Forelimb muscle (tissue), 1 donor: ENCODE results near the gene PDZK1IP1. TPM values are rescaled to one million over a fixed set of nuclear protein-coding genes. Genes with fewer than 3 reads are reported as not detected.
"Not testable (repeated sequence)": the region's sequence is repeated elsewhere in the genome, so short reads cannot be mapped to it uniquely, and the experiment has no call there.

ENCODE experiments used
- DNase-seq: peaks from one replicate; pipeline ENCODE4 v3.0.0-alpha.2; 2013; ENCODE audit warnings: low read depth
- polyA plus RNA-seq: library from polyadenylated mRNA; unstranded; fragments of 120-200 nt; gene quantifications from one replicate; pipeline ENCODE4 v1.2.1, GENCODE V29; 2013; ENCODE audit not compliant: insufficient read length

The PDZK1IP1 gene
- polyA plus RNA-seq, 1 donor = not detected

GRCh38 chr1:47181095-47181954 lies 8.5 kb downstream of the PDZK1IP1 start:
- DNase-seq = no peak

- DNase-seq = no peak
These were observed 9.2 kb downstream of the PDZK1IP1 start for GRCh38 chr1:47180603-47181094.

DNA sequence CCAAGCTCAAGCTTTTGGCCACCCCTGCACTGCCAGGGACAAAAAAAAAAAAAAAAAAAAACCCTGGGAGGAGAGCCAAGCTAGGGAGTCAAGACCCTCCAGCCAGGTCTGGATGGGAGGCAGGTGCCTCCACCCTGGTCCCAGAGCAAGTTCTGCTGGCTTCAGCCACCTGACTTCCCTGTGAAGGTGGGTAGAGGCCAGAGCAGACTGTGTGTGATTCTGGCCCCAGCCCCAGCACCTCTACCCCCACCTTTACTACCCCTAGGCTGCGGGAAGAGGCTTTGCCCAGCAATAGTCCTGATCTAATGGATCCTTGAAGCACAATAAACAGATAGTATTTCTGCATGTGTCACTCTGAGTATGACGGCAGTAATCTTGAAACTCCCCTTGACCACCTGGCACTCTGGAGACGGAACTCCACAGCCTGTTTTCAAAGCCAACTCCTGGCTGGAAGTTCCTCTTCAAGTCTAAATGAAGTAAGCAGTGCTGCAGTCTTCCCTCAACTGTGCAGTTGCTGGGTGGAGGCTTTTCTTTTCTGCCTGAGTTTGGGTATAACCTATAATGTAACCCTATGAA lies 9.8 kb downstream of the PDZK1IP1 start:
- no peak for DNase-seq

GRCh38 chr1:47179017-47179987 lies 10.5 kb downstream of the PDZK1IP1 start:
- peak; percentile 77 for DNase-seq

DNA sequence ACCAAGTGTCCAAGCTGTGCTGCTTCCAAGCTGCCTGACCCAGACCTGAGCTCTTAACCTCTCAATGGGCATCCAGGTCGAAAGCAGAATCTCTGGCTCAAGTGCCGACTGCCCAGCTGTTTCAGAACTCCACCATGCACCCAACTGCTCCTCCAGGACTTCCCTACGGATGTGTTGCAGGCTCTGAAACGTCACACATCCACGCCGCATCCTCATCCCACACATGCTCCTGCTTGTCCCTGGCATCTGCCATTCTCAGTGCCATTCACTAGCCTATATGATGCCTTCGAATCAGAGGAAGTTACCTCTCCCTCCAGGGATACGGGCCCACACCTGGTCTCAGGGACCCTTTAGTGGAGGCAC lies 11.2 kb downstream of the PDZK1IP1 start:
- no peak for DNase-seq

GRCh38 chr1:47178020-47178419 lies 11.8 kb downstream of the PDZK1IP1 start:
- DNase-seq = no peak

DNA sequence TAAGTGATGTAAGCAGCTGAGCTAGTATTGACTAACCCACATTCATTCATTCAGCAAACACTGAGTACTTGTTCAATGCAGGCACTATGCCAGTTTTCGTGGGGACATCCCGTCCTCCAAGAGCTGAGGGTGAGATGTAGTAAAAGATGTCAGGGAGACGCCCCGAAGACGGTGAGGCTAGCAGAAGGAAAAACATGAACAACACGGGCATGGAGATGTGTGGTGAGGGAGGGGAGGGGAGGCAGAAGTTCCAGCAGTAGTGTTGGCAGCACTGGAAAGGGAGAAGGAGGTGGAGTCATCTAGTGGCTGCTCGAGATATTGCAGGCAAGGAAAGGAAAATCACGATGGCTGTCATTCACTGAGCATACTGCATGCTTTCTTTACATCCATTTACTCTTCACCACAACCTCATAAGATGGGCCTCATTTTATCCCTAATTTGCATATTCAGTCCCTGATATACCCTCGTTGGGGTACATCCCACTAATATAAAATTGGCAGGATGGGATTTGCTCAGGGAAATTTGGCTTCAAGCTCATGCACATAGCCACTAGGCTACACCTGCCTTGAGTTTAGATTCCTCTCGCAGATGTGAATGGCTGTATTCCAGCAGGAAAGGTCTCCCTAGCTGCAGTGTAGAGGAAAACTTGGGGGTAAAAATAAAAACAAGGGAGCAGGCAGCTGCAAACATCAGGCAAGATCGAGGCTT lies 14.5 kb downstream of the PDZK1IP1 start:
- no peak for DNase-seq

GRCh38 chr1:47174656-47175020 lies 15.2 kb downstream of the PDZK1IP1 start:
- no peak for DNase-seq

DNA sequence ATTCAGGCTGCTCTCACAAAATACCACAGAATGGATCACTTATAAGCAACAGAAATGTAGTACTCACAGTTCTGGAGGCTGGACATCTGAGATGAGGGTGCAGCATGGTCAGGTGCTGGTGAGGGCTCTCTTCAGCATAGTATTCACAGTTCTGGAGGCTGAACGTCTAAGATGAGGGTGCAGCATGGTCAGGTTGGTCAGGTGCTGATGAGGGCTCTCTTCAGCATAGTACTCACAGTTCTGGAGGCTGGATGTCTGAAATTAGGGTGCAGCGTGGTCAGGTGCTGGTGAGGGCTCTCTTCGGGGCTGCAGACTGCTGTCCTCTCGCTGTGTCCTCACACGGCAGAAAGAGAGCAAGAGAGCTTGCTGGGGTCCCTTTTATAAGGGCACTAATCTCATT lies 17.1 kb downstream of the PDZK1IP1 start:
- no peak for DNase-seq

GRCh38 chr1:47164552-47164951 lies 25.3 kb downstream of the PDZK1IP1 start:
- no peak for DNase-seq

- DNase-seq = no peak
These were observed 28.4 kb downstream of the PDZK1IP1 start for GRCh38 chr1:47161298-47162040.

- DNase-seq = no peak
These were observed 29.1 kb downstream of the PDZK1IP1 start for GRCh38 chr1:47160716-47161115.

GRCh38 chr1:47157957-47158356 lies 31.9 kb downstream of the PDZK1IP1 start:
- not testable (repeated sequence) for DNase-seq

GRCh38 chr1:47156457-47156856 lies 33.4 kb downstream of the PDZK1IP1 start:
- DNase-seq = not testable (repeated sequence)

GRCh38 chr1:47149162-47149561 lies 40.7 kb downstream of the PDZK1IP1 start:
- not testable (repeated sequence) for DNase-seq

- DNase-seq = no peak
These were observed 42.6 kb downstream of the PDZK1IP1 start for GRCh38 chr1:47147047-47147785.

DNA sequence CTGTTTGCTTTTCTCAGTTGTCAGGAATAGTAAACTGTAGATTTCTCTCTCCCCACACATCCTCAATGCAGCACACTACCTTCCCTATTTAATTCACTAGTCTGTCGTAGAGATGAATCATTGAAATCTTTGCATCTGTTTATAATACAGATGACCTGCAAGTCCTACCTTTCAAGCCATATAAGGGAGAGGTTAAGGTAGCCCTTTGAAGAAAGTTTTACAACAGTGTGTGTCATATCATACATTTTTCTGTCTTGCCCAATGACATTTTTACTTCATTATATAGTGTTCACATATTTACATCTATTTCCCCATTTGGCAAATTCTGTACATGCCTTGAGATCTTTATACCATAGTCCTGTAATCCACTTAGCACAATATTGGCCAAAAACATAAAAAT lies 43.3 kb downstream of the PDZK1IP1 start:
- DNase-seq = not testable (repeated sequence)

GRCh38 chr1:47143654-47144053 lies 46.2 kb downstream of the PDZK1IP1 start:
- not testable (repeated sequence) for DNase-seq

GRCh38 chr1:47140358-47140757 lies 49.5 kb downstream of the PDZK1IP1 start:
- not testable (repeated sequence) for DNase-seq
